ENCODE data around the gene MCL1. TPM values are rescaled to one million over a fixed set of nuclear protein-coding genes. Genes with fewer than 3 reads are reported as not detected.
"Not testable (repeated sequence)": the region's sequence is repeated elsewhere in the genome, so short reads cannot be mapped to it uniquely, and the experiment has no call there.

Gene MCL1
- total and polyA plus RNA-seq, 2 of the 13 experiments (the other 11 are each of a cell fraction or from before 2014, with no cell fraction given): 69.5 to 125 TPM

DNA sequence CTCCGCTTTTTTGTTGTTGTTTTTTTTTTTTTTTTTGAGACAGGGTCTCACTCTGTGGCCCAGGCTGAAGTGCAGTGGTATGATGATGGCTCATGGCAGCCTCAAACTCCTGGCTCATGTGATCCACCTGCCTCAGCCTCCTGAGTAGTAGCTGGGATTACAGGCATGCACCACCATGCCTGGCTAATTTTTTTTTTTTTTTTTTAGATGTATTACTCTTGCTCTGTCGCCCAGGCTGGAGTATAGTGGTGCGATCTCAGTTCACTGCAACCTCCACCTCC lies 26.0 kb upstream of the MCL1 start:
- 0 out of 2 replicates have a peak, but pooled peaks have one; percentile 17 for TF ChIP-seq SRY (CRISPR knock-in tag; IDR thresholded peaks at IDR 0.05)
- Histone ChIP-seq H3K27ac (ENCODE audit: extremely low read length, insufficient read depth, low read length) (peak overlapping the region; percentile 89), H3K9ac (ENCODE audit: insufficient read depth, low read depth, low read length) (peak overlapping the region; percentile 67), H3K4me2 (ENCODE audit: low read depth, low read length) (peak overlapping the region; percentile 70), H3K4me1 (ENCODE audit: insufficient read depth, low read length) (peaks cover 66% of the 10 kb centered on the region), H3K4me3 (replicated peaks in 1 of 3; ENCODE audit: insufficient read depth in 1 of 3, low read depth in 2 of 3, low read length in 3 of 3) (peak overlapping the region in 1 of 3 experiments; percentile 52; a peak in 1 of 6 replicates)
- H4K20me1 ChIP-seq (ENCODE audit: insufficient read depth, low read length); H3K27me3 ChIP-seq (ENCODE audit: control insufficient read depth in 1 of 2, insufficient read depth in 2 of 2, low read length in 2 of 2); BruUV-seq (replicated peaks); FAIRE-seq; H3K79me2 ChIP-seq (ENCODE audit: insufficient read depth, low read length); H3K9me3 ChIP-seq (ENCODE audit: low read length); ATAC-seq; H2AFZ ChIP-seq (ENCODE audit: low read length); CTCF ChIA-PET (ENCODE audit: low intra/inter-chr PET ratio, low total read pairs); H3K36me3 ChIP-seq (replicated peaks in 1 of 2; ENCODE audit: control insufficient read depth in 1 of 2, insufficient read depth in 2 of 2, low read length in 2 of 2); DNase-seq (ENCODE audit: low spot score); in situ Hi-C loops (cut with HindIII; ENCODE audit: extremely low pct_ligation_motif_present, low pct_unique_long_range_greater_than_20kb); intact Hi-C loops (cut with micrococcal nuclease; ENCODE audit: unreplicated experiment): not testable (repeated sequence)
- 86% methylated on average over 3 of the region's 3 CpGs for WGBS (ENCODE audit: low lambda C conversion rate)
- POLR2A ChIA-PET: interaction anchor here (1.1 to 6.3 kb wide), 10 partner anchors 8 to 54 kb away, joined by 3 to 108 read pairs (median 6); partner anchors contain the start of genes ENSA and MCL1

GRCh38 chr1:150604226-150604588 lies 24.8 kb upstream of the MCL1 start:
- TSS peak; percentile 97 for BruUV-seq (replicated peaks)
- Histone ChIP-seq H3K79me2 (ENCODE audit: insufficient read depth, low read length) (peaks cover 3% of the 10 kb centered on the region), H3K4me2 (ENCODE audit: low read depth, low read length) (peak overlapping the region; percentile 70), H3K36me3 (replicated peaks in 1 of 2; ENCODE audit: control insufficient read depth in 1 of 2, insufficient read depth in 2 of 2, low read length in 2 of 2) (peaks cover 1 to 3% of the 10 kb centered on the region in 2 experiments; a peak in 3 of 5 replicates), H3K4me1 (ENCODE audit: insufficient read depth, low read length) (peaks cover 64% of the 10 kb centered on the region), H3K4me3 (replicated peaks in 1 of 3; ENCODE audit: insufficient read depth in 1 of 3, low read depth in 2 of 3, low read length in 3 of 3) (peak overlapping the region in 1 of 3 experiments; percentile 19; a peak in 1 of 6 replicates), H3K27me3 (ENCODE audit: control insufficient read depth in 1 of 2, insufficient read depth in 2 of 2, low read length in 2 of 2) (no peaks in the 10 kb centered on the region), H2AFZ (ENCODE audit: low read length) (no peak overlapping the region), H3K9ac (ENCODE audit: insufficient read depth, low read depth, low read length) (peak overlapping the region; percentile 67), H3K9me3 (ENCODE audit: low read length) (no peaks in the 10 kb centered on the region), H4K20me1 (ENCODE audit: insufficient read depth, low read length) (no peaks in the 10 kb centered on the region), H3K27ac (ENCODE audit: extremely low read length, insufficient read depth, low read length) (peak overlapping the region; percentile 89)
- ATAC-seq (no peak), FAIRE-seq (no peak), DNase-seq (ENCODE audit: low spot score) (no peak)
- in situ Hi-C loops (cut with HindIII; ENCODE audit: extremely low pct_ligation_motif_present, low pct_unique_long_range_greater_than_20kb): no loop called here
- 74% methylated on average over 2 of the region's 2 CpGs for WGBS (ENCODE audit: low lambda C conversion rate)
- POLR2A ChIA-PET: interaction anchor here (1.0 to 6.3 kb wide), 11 partner anchors 9 to 53 kb away, joined by 3 to 108 read pairs (median 6); partner anchors contain the start of genes ENSA and MCL1
- intact Hi-C loops (cut with micrococcal nuclease; ENCODE audit: unreplicated experiment): no loop called here
- CTCF ChIA-PET (ENCODE audit: low intra/inter-chr PET ratio, low total read pairs): no interaction called here
- TF ChIP-seq, protein P1, sequence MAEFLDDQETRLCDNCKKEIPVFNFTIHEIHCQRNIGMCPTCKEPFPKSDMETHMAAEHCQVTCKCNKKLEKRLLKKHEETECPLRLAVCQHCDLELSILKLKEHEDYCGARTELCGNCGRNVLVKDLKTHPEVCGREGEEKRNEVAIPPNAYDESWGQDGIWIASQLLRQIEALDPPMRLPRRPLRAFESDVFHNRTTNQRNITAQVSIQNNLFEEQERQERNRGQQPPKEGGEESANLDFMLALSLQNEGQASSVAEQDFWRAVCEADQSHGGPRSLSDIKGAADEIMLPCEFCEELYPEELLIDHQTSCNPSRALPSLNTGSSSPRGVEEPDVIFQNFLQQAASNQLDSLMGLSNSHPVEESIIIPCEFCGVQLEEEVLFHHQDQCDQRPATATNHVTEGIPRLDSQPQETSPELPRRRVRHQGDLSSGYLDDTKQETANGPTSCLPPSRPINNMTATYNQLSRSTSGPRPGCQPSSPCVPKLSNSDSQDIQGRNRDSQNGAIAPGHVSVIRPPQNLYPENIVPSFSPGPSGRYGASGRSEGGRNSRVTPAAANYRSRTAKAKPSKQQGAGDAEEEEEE (CRISPR knock-in tag; IDR thresholded peaks at IDR 0.05; ENCODE audit: borderline replicate concordance): no peak
- no peak for TF ChIP-seq GATAD2A (CRISPR knock-in tag; IDR thresholded peaks at IDR 0.05)
- TF ChIP-seq ZSCAN20 (CRISPR knock-in tag; IDR thresholded peaks at IDR 0.05; ENCODE audit: borderline replicate concordance): no peak
- no peak for TF ChIP-seq ZNF296 (CRISPR knock-in tag; conservative IDR thresholded peaks at IDR 0.05)
- peak; percentile 64 for TF ChIP-seq RBFOX2 (IDR thresholded peaks at IDR 0.05; ENCODE audit: low read depth, low read length)
- TF ChIP-seq ZNF747 (CRISPR knock-in tag; IDR thresholded peaks at IDR 0.05; ENCODE audit: borderline replicate concordance): 0 out of 2 replicates have a peak, but pooled peaks have one; percentile 17
- no peak for TF ChIP-seq SKIL (CRISPR knock-in tag; IDR thresholded peaks at IDR 0.05; ENCODE audit: borderline replicate concordance)
